Fibroblast of villous mesenchyme (primary cell): ENCODE results near the gene PSTPIP1. TPM values are rescaled to one million over a fixed set of nuclear protein-coding genes. Genes with fewer than 3 reads are reported as not detected.
A peak's percentile ranks its signal among the peaks of the same experiment; 100 is the strongest.

Experiments used
- DNase-seq: peaks from one replicate; pipeline ENCODE4 v3.0.0-alpha.2; 2010; ENCODE audit warnings: low read depth
- H3K4me3 ChIP-seq: 2 replicates; pipeline ENCODE4 v1.5.1; 2011; ENCODE audit warnings: low read depth, mild to moderate bottlenecking, low read length
- CTCF ChIP-seq: IDR thresholded peaks from 2 replicates; pipeline ENCODE4 v1.5.1; 2012; ENCODE audit warnings: low read depth, mild to moderate bottlenecking, low read length; ENCODE audit not compliant: insufficient read depth
- small RNA-seq: library from RNA; depleted of rRNA; stranded (forward); fragments of <200 nt; gene quantifications from one replicate; pipeline ENCODE3, GENCODE V24; 2012
- total RNA-seq: library from RNA; depleted of rRNA; stranded (reverse); fragments of >200 nt; gene quantifications from 2 replicates; pipeline ENCODE4 v1.2.3, GENCODE V29; 2012

Gene PSTPIP1
- total RNA-seq, 1 donor: not detected

- TF ChIP-seq CTCF: no peak
- no peak overlapping the region for H3K4me3 ChIP-seq
- DNase-seq: peak; percentile 19
These were observed 90.4 kb downstream of the PSTPIP1 start for GRCh38 chr15:77085297-77085696.

Small RNAs within 50 kb of the gene (small RNA-seq; reads per million reads assigned to genes)
- gene RN7SL278P: not detected

Other genes starting within 250 kb of the PSTPIP1 start
- gene SCAPER, start 89.8 kb upstream of the PSTPIP1 start, total RNA-seq: 6.1 and 9.1 TPM in 2 replicates
- 61.8 and 72.1 TPM in 2 replicates for gene RCN2, start 63.4 kb upstream of the PSTPIP1 start, total RNA-seq
- gene TSPAN3, start 76.0 kb downstream of the PSTPIP1 start, total RNA-seq: 136 and 203 TPM in 2 replicates